Sigmoid colon (tissue), 7 donors: ENCODE results near the gene LANCL1. TPM values are rescaled to one million over a fixed set of nuclear protein-coding genes. Genes with fewer than 3 reads are reported as not detected.

ENCODE experiments used
- DNase-seq: peaks from one replicate; pipeline ENCODE4 v3.0.0-alpha.2; 2019
- H3K27ac ChIP-seq, 4 donors: fragments of 200-600 bp; sonication (generic); one replicate each; pipeline ENCODE4 v1.5.1; 2016 to 2019; ENCODE audit warnings: mild to moderate bottlenecking in 1 of 4
- H3K27me3 ChIP-seq, 3 donors: fragments of 200-600 bp; sonication (generic); one replicate each; pipeline ENCODE4 v1.5.1; 2019; ENCODE audit warnings: mild to moderate bottlenecking in 1 of 3
- H3K36me3 ChIP-seq, 4 donors: fragments of 200-600 bp; sonication (generic); one replicate each; pipeline ENCODE4 v1.5.1; 2016 to 2019
- H3K4me1 ChIP-seq, 4 donors: fragments of 200-600 bp; sonication (generic); one replicate each; pipeline ENCODE4 v1.5.1; 2017 to 2019
- H3K4me3 ChIP-seq, 4 donors: fragments of 200-600 bp; sonication (generic); one replicate each; pipeline ENCODE4 v1.5.1; 2017 to 2019; ENCODE audit warnings: mild to moderate bottlenecking in 2 of 4, moderate library complexity in 1 of 4
- H3K9me3 ChIP-seq, 4 donors: fragments of 200-600 bp in 3 of 4; sonication (generic) in 3 of 4; one replicate each; pipeline versions ENCODE4 v1.5.1 to v1.6.1; 2013 to 2019
- CTCF ChIP-seq, 4 experiments: fragments of 450-650 bp in 3 of 4; fragments of 200-600 bp in 1 of 4; IDR thresholded peaks; one replicate each; pipeline ENCODE4 v1.5.1; 2016 to 2019; ENCODE audit warnings: antibody characterized with exemption in 4 of 4, mild to moderate bottlenecking in 3 of 4, moderate library complexity in 2 of 4
- EP300 ChIP-seq, 4 donors: sonication (generic); formaldehyde crosslinking; IDR thresholded peaks; one replicate each; pipeline ENCODE4 v1.6.1; 2017; ENCODE audit warnings: antibody characterized with exemption in 4 of 4
- POLR2A ChIP-seq, 2 donors: fragments of 450-650 bp; IDR thresholded peaks; one replicate each; pipeline ENCODE4 v1.6.1; 2016; ENCODE audit warnings: antibody characterized with exemption in 2 of 2, mild to moderate bottlenecking in 2 of 2, moderate library complexity in 2 of 2
- POLR2AphosphoS5 ChIP-seq, 4 donors: sonication (generic); formaldehyde crosslinking; IDR thresholded peaks; one replicate each; pipeline ENCODE4 v1.6.1; 2017; ENCODE audit warnings: antibody characterized with exemption in 4 of 4
- WGBS, 2 donors: extraction: QIAGEN DNeasy Blood & Tissue Kit; methylation state at CpG; one replicate each; pipeline ENCODE4 v1.1.7; 2013; 5-methylcytosine and 5-hydroxymethylcytosine counted together
- intact Hi-C: fragments of 100-400 bp; cut with DNase I; formaldehyde crosslinking; loops from one replicate; pipeline ENCODE4 v1.15.1; 2023
- polyA plus RNA-seq, 3 donors: library from polyadenylated mRNA; stranded (reverse); fragments of 200-250 nt; gene quantifications; one replicate each; pipeline ENCODE4 v1.2.3, GENCODE V29; 2013
- total RNA-seq, 4 donors: library from RNA; depleted of rRNA; stranded (reverse); fragments of >200 nt; gene quantifications; one replicate each; pipeline ENCODE4 v1.1.0, GENCODE V29; 2016
- donor health status: healthy with polysubstance abuse.
- donor health status: Bipolar disorder and iron deficiency.
- donor health status: healthy.

Gene LANCL1
- total and polyA plus RNA-seq, 7 donors = 9.6 to 60.6 (median 37.7) TPM

- intact Hi-C loops = no loop called here
- peaks cover 0 to 82% (median 12%) of the 10 kb centered on the region in 4 donors for H3K36me3 ChIP-seq
- no peaks in the 10 kb centered on the region for H3K27me3 ChIP-seq
- H3K4me3 ChIP-seq = no peak overlapping the region
- H3K27ac ChIP-seq = no peak overlapping the region
- TF ChIP-seq EP300 (IDR thresholded peaks at IDR 0.05) (no peak), POLR2A (IDR thresholded peaks at IDR 0.05) (no peak), POLR2AphosphoS5 (IDR thresholded peaks at IDR 0.05) (no peak), CTCF (IDR thresholded peaks at IDR 0.05) (no peak)
- 61 to 89% methylated on average over 2 of the region's 2 CpGs for WGBS, 2 donors
- no peaks in the 10 kb centered on the region for H3K9me3 ChIP-seq
- no peak for DNase-seq
- no peaks in the 10 kb centered on the region for H3K4me1 ChIP-seq
Measured at GRCh38 chr2:210461401-210461800, 15.2 kb downstream of the LANCL1 start.

- TF ChIP-seq CTCF (IDR thresholded peaks at IDR 0.05) = no peak
- TF ChIP-seq POLR2AphosphoS5 (IDR thresholded peaks at IDR 0.05) = no peak
- no peak for TF ChIP-seq EP300 (IDR thresholded peaks at IDR 0.05)
- no peak for TF ChIP-seq POLR2A (IDR thresholded peaks at IDR 0.05)
- Histone ChIP-seq H3K36me3 (peaks cover 0 to 82% (median 7%) of the 10 kb centered on the region in 4 donors), H3K4me3 (no peak overlapping the region), H3K4me1 (no peaks in the 10 kb centered on the region), H3K27ac (no peak overlapping the region), H3K27me3 (no peaks in the 10 kb centered on the region), H3K9me3 (no peaks in the 10 kb centered on the region)
- no peak for DNase-seq
- 79 to 95% methylated on average over 3 of the region's 3 CpGs for WGBS, 2 donors
- intact Hi-C loops = no loop called here
Measured at GRCh38 chr2:210460322-210461227, 16.0 kb downstream of the LANCL1 start.

GRCh38 chr2:210459880-210460279, 16.7 kb downstream of the LANCL1 start:
- WGBS, 2 donors = 83 to 89% methylated on average over 5 of the region's 5 CpGs
- Histone ChIP-seq H3K4me1 (no peaks in the 10 kb centered on the region), H3K27me3 (no peaks in the 10 kb centered on the region), H3K9me3 (no peaks in the 10 kb centered on the region), H3K4me3 (no peak overlapping the region), H3K27ac (no peak overlapping the region), H3K36me3 (peaks cover 0 to 82% (median 6%) of the 10 kb centered on the region in 4 donors)
- DNase-seq = no peak
- intact Hi-C loops = no loop called here
- TF ChIP-seq POLR2AphosphoS5 (IDR thresholded peaks at IDR 0.05) = no peak
- TF ChIP-seq EP300 (IDR thresholded peaks at IDR 0.05) = no peak
- no peak for TF ChIP-seq CTCF (IDR thresholded peaks at IDR 0.05)
- no peak for TF ChIP-seq POLR2A (IDR thresholded peaks at IDR 0.05)

GRCh38 chr2:210459407-210459806, 17.2 kb downstream of the LANCL1 start:
- intact Hi-C loops = no loop called here
- WGBS, 2 donors = 95 to 96% methylated on average over 3 of the region's 3 CpGs
- no peak overlapping the region for H3K4me3 ChIP-seq
- peaks cover 0 to 87% (median 7%) of the 10 kb centered on the region in 4 donors for H3K36me3 ChIP-seq
- TF ChIP-seq CTCF (IDR thresholded peaks at IDR 0.05) = no peak
- no peak for TF ChIP-seq POLR2AphosphoS5 (IDR thresholded peaks at IDR 0.05)
- TF ChIP-seq POLR2A (IDR thresholded peaks at IDR 0.05) = no peak
- no peak for TF ChIP-seq EP300 (IDR thresholded peaks at IDR 0.05)
- no peaks in the 10 kb centered on the region for H3K9me3 ChIP-seq
- H3K27me3 ChIP-seq = no peaks in the 10 kb centered on the region
- no peaks in the 10 kb centered on the region for H3K4me1 ChIP-seq
- no peak for DNase-seq
- H3K27ac ChIP-seq = no peak overlapping the region
